ENCODE measurements around the gene SLC35F1.

GRCh38 chr6:117929501-117929900 is 22.4 kb downstream of the SLC35F1 start:
- TF ChIP-seq FOXK2 (IDR thresholded peaks at IDR 0.05) (no peak), BHLHE40 (IDR thresholded peaks at IDR 0.05; ENCODE audit: borderline replicate concordance) (no peak), ZNF384 (IDR thresholded peaks at IDR 0.05) (no peak), L3MBTL2 (conservative IDR thresholded peaks at IDR 0.05) (no peak), ELF4 (IDR thresholded peaks at IDR 0.05) (no peak)
